ENCODE results near the gene C16orf96.

The C16orf96 gene

GRCh38 chr16:4601036-4601863, 45.1 kb downstream of the C16orf96 start:
- DNase-seq (ENCODE audit: low read depth in 2 of 2), result no peak

DNA sequence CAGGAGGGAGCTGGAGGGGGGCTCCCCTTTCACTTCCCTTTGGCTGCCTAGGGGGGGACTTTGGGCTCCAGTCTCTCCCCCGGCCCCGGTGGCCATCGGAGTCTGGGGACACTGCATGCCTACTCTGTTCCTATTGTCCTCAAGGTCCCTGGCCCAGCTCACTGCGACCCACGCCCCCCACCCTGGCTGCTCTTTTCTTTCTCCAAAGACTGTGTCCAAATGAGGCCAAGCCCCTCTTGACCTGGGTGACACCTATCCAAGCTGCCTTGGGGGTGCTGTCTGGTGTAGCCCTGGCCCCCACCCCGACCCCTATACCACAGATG, 45.7 kb downstream of the C16orf96 start:
- no peak for DNase-seq (ENCODE audit: low read depth in 2 of 2)

DNA sequence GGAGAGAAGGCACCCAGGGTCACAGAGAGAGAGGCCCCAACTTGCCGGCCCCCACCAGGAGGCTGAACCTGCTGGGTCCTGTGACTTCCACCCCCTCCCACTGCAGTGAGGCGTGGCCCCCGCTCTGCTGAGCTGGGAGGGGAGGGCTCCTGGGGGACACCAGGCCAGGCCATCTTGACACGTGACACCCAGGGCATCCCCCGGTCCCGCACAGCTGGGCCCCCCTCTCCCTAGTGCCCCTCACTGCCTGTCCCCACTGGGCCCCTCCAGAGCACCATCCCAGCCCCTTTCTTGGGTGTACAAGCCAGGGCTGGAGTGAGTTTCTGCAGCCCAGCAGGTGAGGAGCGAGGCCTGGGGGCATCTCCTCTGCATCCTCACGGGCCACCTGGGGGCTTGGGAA, 46.2 kb downstream of the C16orf96 start:
- no peak for DNase-seq (ENCODE audit: low read depth in 2 of 2)

DNA sequence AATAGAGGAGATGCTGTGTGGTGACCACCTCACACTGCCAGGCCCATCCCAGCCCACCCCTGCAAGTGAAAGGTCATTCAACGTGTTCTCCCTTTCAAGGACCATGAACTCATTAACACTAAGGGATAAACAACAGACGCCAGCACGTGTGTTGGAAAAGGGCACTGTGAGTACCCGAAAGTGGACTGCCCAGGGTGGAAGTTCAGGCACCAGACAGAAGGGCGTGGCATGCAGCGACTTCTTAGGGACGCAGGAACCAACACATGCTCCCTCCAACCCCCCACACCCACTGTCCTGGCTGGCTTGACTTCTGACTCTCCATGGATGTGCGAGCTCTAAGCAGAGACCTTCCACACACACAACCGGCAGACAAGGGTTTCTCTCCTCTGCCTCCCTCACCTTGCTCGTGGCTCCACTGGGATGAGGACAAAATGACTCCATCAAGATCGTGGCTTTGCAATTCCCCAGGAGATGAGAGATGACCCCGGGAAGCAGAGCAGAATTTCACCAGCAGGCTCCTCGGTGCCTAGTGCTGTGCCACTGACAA, 47.6 kb downstream of the C16orf96 start:
- DNase-seq (ENCODE audit: low read depth in 2 of 2), result no peak

DNA sequence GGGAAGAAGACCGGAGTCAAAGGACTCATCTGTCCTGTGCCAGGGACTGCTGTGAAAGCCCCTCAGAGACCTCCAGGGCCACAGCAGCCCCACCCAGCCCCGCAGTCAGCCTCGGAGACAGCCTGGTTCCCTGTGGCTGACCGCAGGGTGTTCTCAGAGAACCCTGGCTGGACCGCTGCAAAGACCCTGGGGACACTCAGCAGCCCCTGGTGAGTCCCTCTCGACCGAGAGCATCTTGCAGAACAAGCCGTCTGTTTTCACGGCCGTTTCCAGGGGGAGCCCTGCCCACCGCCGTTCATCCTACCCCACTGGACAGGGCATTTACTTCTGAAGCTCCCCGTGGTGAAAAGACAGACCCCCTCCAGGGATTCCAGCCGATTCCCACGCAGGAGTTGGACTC, 48.3 kb downstream of the C16orf96 start:
- DNase-seq (ENCODE audit: low read depth in 2 of 2), result no peak

DNA sequence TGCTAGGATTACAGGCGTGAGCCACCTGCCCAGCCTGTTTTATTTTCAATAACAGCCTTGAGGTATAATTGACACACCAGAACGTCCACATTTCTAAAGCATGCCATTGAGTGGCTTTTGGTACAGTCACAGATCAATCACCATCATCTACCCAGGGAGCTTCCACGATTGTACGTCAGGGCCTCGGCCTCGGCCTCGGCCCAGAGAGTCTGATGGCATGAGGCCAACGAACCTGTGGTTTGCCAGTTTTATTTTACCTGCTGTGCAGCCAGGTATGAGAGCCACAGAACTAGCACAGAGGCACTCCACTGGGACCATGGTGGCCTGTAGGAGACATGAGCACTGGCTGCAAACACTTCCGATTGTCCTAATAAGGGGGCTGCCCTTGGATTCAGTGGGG, 50.2 kb downstream of the C16orf96 start:
- no peak for DNase-seq (ENCODE audit: low read depth in 2 of 2)

GRCh38 chr16:4607841-4608703, 51.9 kb downstream of the C16orf96 start:
- DNase-seq (ENCODE audit: low read depth in 2 of 2), result no peak

DNA sequence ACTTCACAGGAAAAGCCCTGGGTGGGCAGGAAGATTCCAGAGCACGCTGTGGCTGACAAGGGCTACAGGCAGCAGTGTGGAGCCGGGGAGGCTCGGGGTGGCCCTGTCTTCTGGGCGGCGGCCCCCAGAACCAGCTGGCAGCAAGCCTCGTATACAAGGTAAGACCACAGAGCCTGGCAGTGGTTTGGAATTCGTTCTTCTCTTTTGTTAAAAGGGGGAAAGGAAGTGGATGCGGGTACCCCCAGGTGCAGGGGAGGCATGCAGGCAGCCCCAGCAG, 52.5 kb downstream of the C16orf96 start:
- no peak for DNase-seq (ENCODE audit: low read depth in 2 of 2)

GRCh38 chr16:4609200-4610010, 53.3 kb downstream of the C16orf96 start:
- no peak for DNase-seq (ENCODE audit: low read depth in 2 of 2)

- DNase-seq (ENCODE audit: low read depth in 2 of 2), result no peak
Measured at GRCh38 chr16:4610011-4611005, 54.2 kb downstream of the C16orf96 start.

- no peak for DNase-seq (ENCODE audit: low read depth in 2 of 2)
Measured at GRCh38 chr16:4611337-4612021, 55.3 kb downstream of the C16orf96 start.

GRCh38 chr16:4612474-4612931, 56.4 kb downstream of the C16orf96 start:
- no peak for DNase-seq (ENCODE audit: low read depth in 2 of 2)

DNA sequence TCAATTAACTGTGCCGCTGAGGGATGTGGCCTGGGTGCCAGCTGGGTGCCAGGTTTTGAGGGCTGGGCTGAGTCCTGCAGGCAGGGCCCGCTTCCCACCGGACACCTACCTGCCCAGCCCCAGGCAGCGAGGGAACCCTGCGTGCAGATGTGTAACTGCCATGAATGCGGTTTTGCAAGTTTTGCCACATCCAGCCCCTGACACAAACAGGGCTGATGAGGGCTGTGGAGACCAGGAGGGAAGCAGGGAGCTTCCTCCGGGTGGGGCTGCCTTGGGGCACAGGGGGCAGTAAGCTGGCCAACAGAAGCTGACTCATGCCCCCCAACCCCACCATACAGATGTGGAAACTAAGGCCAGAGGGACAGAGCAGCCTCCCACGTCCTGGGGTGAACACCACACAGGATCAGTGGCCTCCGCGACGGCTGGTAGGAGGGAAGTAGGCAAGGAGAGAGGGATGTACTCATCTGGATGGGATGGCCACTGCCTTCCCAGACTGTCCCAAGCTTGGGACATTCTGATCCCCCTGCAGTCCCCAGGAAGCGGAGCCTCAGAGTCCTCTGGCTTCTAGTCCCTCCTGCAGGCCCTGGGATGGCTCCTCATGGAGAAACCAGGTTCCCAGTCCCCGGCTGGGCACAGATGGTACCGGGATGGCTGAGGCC, 57.0 kb downstream of the C16orf96 start:
- DNase-seq (ENCODE audit: low read depth in 2 of 2), result no peak

DNA sequence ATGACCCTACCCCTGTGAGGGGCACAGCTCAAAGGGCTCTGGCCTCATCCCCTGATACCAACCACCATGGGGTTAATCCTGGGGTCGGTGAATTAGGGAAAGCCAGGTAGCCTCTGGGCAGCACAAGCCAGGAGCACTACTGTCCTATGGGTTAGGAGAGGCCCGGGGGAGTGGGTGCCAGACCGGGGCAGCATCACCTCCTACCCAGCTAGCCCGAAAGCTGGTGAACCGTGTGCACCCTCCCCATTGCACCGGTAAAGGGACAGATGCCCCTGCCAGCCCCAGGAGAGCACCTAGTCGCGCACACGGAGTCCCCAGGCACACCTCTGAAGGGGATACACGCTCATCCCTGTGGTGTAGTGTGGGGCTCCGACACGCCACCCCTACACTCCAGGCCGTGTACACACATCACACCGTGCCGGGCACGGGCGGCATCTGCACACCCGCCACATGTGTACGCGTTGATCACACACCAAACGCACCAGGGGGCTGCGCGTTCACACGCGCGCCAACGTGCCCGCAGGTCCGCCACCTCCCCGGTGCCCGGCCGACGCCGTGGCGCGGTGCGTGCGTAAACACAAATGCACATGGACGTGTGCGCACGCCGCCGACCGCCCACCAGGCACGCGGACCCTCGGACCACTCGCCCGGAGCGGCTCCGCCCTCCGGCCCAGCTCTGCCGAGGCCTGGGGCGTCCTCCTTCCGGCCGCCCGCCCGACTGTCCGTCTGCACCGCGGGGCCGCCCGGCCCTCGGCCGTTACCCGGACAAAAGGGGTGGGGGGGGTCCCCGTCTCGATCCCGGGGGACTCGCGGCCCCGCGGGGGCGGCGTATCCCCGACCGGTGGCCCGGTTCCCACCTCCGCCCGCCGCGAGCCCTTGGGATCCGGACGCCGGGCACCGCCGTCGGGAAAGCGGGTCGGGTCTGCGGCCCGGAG, 57.8 kb downstream of the C16orf96 start:
- no peak for DNase-seq (ENCODE audit: low read depth in 2 of 2)

- DNase-seq (ENCODE audit: low read depth in 2 of 2), result peak; percentile 56 to 77
Measured at GRCh38 chr16:4614571-4615383, 58.6 kb downstream of the C16orf96 start, which contains the start of gene UBALD1. Gene UBALD1 (minus strand): TSS chr16:4614888. CDS start chr16:4614797, 91 bp downstream.

GRCh38 chr16:4615384-4616046, 59.4 kb downstream of the C16orf96 start:
- DNase-seq (ENCODE audit: low read depth in 2 of 2), result no peak

Measured in stimulated activated CD4-positive, alpha-beta T cell treated with anti-CD3 and anti-CD28 coated beads, Interleukin-15, amount 100 ng/mL, for 48 hours (primary cell).